ENCODE results near the gene CERS2.
"Not testable (repeated sequence)": the region's sequence is repeated elsewhere in the genome, so short reads cannot be mapped to it uniquely, and the experiment has no call there.

Gene CERS2

DNA sequence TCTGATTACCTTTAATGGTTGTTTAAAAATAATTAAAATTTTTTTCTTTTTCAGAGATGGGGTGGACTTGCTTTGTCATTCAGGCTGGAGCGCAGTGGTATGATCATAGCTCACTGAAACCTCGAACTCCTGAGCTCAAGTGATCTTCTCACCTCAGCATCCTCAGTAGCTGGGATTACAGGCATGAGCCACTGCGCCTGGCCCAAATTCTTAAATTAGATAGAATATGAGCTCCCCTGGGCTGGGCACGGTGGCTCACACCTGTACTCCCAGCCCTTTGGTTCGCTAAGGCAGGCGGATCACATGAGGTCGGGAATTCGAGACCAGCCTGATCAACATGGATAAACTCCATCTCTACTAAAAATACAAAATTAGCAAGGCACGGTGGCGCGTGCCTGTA is 17.0 kb downstream of the CERS2 start:
- H3K4me1 ChIP-seq (ENCODE audit: control insufficient read depth, insufficient read depth, low read length, poor library complexity, severe bottlenecking) = no peaks in the 10 kb centered on the region
- no peak for DNase-seq
- no peak overlapping the region for H3K4me3 ChIP-seq (ENCODE audit: insufficient read depth, low read depth, low read length, poor library complexity, severe bottlenecking)
- H3K27me3 ChIP-seq (replicated peaks; ENCODE audit: control insufficient read depth, insufficient read depth, low read length, poor library complexity, severe bottlenecking) = no peaks in the 10 kb centered on the region
- no peak overlapping the region for H3K27ac ChIP-seq (ENCODE audit: insufficient read depth, low read length, poor library complexity, severe bottlenecking)
- H3K9me3 ChIP-seq (ENCODE audit: control insufficient read depth, low read length) = no peaks in the 10 kb centered on the region
- peaks cover 47% of the 10 kb centered on the region for H3K36me3 ChIP-seq (ENCODE audit: control insufficient read depth, insufficient read depth, low read length)

DNA sequence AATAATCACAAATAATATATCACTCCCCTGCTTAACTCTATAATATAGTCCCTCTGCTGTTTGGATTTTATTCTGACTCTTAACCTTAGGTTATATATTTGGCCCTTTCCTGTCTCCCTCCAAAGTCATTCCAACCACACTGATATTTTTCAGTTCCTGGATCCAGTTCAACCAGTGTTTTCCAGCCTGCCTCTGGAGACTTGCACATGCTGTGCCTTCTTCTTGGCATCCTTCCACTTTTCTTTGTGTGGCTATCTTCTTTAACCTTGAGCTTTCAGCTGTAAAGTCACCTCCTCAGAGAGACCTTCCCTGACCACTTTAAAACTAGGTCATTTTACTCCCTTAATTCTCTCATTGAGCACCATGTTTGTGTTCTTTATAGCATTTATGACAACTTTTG is 19.4 kb downstream of the CERS2 start:
- Histone ChIP-seq H3K4me3 (ENCODE audit: insufficient read depth, low read depth, low read length, poor library complexity, severe bottlenecking) (no peak overlapping the region), H3K4me1 (ENCODE audit: control insufficient read depth, insufficient read depth, low read length, poor library complexity, severe bottlenecking) (no peaks in the 10 kb centered on the region), H3K36me3 (ENCODE audit: control insufficient read depth, insufficient read depth, low read length) (peaks cover 46% of the 10 kb centered on the region), H3K27ac (ENCODE audit: insufficient read depth, low read length, poor library complexity, severe bottlenecking) (no peak overlapping the region), H3K9me3 (ENCODE audit: control insufficient read depth, low read length) (no peaks in the 10 kb centered on the region), H3K27me3 (replicated peaks; ENCODE audit: control insufficient read depth, insufficient read depth, low read length, poor library complexity, severe bottlenecking) (no peaks in the 10 kb centered on the region)
- no peak for DNase-seq

DNA sequence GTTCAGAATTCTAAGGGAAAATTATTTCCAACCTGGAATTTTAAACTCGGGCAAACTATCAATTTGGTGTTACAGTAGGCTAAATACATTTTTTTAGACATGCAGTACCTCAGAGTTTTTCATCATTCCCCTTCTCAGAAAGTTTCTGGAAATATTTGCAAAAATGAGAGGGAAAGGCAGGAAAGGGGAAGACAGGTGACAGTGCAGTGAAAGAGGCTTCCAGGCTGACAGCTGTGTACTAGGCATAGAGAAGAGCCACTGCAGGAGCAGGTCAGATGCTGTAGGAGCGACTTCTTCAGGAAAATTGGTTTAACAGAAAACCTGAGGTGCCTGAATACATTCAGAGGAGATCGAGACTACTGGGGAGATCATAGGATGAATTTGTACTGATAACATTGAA is 19.9 kb downstream of the CERS2 start:
- no peak for DNase-seq
- H3K36me3 ChIP-seq (ENCODE audit: control insufficient read depth, insufficient read depth, low read length) = peaks cover 49% of the 10 kb centered on the region

DNA sequence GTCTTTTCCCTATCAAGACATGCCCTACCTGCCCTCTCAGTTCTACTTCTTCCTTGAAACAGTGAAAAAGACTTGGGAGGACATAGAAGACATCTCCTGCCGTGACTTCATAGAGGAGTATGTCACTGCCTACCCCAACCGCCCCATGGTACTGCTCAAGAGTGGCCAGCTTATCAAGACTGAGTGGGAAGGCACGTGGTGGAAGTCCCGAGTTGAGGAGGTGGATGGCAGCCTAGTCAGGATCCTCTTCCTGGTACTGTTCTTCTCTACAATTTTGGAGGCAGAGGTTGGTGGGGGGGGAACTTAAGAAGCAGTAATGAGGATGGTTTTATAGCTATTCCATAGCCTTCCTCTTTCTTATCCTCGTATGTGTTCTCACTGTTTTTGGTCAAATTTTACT is 29.8 kb downstream of the CERS2 start:
- H3K9me3 ChIP-seq (ENCODE audit: control insufficient read depth, low read length) = no peaks in the 10 kb centered on the region
- H3K4me1 ChIP-seq (ENCODE audit: control insufficient read depth, insufficient read depth, low read length, poor library complexity, severe bottlenecking) = no peaks in the 10 kb centered on the region
- DNase-seq = no peak
- peaks cover 73% of the 10 kb centered on the region for H3K36me3 ChIP-seq (ENCODE audit: control insufficient read depth, insufficient read depth, low read length)
- no peak overlapping the region for H3K27ac ChIP-seq (ENCODE audit: insufficient read depth, low read length, poor library complexity, severe bottlenecking)
- H3K27me3 ChIP-seq (replicated peaks; ENCODE audit: control insufficient read depth, insufficient read depth, low read length, poor library complexity, severe bottlenecking) = no peaks in the 10 kb centered on the region
- H3K4me3 ChIP-seq (ENCODE audit: insufficient read depth, low read depth, low read length, poor library complexity, severe bottlenecking) = no peak overlapping the region

More for the DNA sequence above, 19.9 kb downstream of the CERS2 start:
- H3K4me3 ChIP-seq (ENCODE audit: insufficient read depth, low read depth, low read length, poor library complexity, severe bottlenecking) = no peak overlapping the region
- H3K4me1 ChIP-seq (ENCODE audit: control insufficient read depth, insufficient read depth, low read length, poor library complexity, severe bottlenecking) = no peaks in the 10 kb centered on the region
- H3K27ac ChIP-seq (ENCODE audit: insufficient read depth, low read length, poor library complexity, severe bottlenecking) = no peak overlapping the region
- no peaks in the 10 kb centered on the region for H3K27me3 ChIP-seq (replicated peaks; ENCODE audit: control insufficient read depth, insufficient read depth, low read length, poor library complexity, severe bottlenecking)
- H3K9me3 ChIP-seq (ENCODE audit: control insufficient read depth, low read length) = no peaks in the 10 kb centered on the region

DNA sequence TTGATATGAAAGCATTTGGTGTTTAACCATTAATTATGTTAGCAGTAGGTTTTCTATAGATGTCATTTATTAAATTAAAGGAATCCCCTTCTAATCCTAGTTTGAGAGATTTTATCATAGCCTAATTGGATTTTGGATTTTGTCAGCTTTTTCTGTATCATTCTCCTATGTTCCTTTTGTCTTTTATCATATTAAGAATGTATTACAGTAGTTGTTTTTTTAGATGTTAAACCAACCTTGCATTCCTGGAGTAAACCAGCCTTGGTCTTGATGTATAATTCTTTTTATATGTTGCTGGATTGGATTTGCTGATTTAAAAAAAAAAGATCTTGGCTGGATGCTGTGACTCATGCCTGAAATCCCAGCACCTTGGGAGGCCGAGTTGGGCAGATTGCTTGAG is 42.9 kb downstream of the CERS2 start:
- no peak overlapping the region for H3K4me3 ChIP-seq (ENCODE audit: insufficient read depth, low read depth, low read length, poor library complexity, severe bottlenecking)
- H3K27ac ChIP-seq (ENCODE audit: insufficient read depth, low read length, poor library complexity, severe bottlenecking) = no peak overlapping the region
- H3K27me3 ChIP-seq (replicated peaks; ENCODE audit: control insufficient read depth, insufficient read depth, low read length, poor library complexity, severe bottlenecking) = no peaks in the 10 kb centered on the region
- no peaks in the 10 kb centered on the region for H3K9me3 ChIP-seq (ENCODE audit: control insufficient read depth, low read length)
- H3K36me3 ChIP-seq (ENCODE audit: control insufficient read depth, insufficient read depth, low read length) = peaks cover 46% of the 10 kb centered on the region
- no peaks in the 10 kb centered on the region for H3K4me1 ChIP-seq (ENCODE audit: control insufficient read depth, insufficient read depth, low read length, poor library complexity, severe bottlenecking)
- no peak for DNase-seq

DNA sequence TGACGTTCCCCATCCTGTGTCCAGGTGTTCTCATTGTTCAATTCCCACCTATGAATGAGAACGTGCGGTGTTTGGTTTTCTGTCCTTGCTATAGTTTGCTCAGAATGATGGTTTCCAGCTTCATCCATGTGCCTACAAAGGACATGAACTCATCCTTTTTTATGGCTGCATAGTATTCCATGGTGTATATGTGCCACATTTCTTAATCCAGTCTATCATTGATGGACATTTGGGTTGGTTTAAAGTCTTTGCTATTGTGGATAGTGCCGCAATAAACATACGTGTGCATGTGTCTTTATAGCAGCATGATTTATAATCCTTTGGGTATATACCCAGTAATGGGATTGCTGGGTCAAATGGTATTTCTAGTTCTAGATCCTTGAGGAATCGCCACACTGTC is 45.9 kb downstream of the CERS2 start:
- H3K4me1 ChIP-seq (ENCODE audit: control insufficient read depth, insufficient read depth, low read length, poor library complexity, severe bottlenecking); H3K27ac ChIP-seq (ENCODE audit: insufficient read depth, low read length, poor library complexity, severe bottlenecking); H3K9me3 ChIP-seq (ENCODE audit: control insufficient read depth, low read length); DNase-seq; H3K27me3 ChIP-seq (replicated peaks; ENCODE audit: control insufficient read depth, insufficient read depth, low read length, poor library complexity, severe bottlenecking); H3K4me3 ChIP-seq (ENCODE audit: insufficient read depth, low read depth, low read length, poor library complexity, severe bottlenecking): not testable (repeated sequence)
- H3K36me3 ChIP-seq (ENCODE audit: control insufficient read depth, insufficient read depth, low read length) = peaks cover 42% of the 10 kb centered on the region

DNA sequence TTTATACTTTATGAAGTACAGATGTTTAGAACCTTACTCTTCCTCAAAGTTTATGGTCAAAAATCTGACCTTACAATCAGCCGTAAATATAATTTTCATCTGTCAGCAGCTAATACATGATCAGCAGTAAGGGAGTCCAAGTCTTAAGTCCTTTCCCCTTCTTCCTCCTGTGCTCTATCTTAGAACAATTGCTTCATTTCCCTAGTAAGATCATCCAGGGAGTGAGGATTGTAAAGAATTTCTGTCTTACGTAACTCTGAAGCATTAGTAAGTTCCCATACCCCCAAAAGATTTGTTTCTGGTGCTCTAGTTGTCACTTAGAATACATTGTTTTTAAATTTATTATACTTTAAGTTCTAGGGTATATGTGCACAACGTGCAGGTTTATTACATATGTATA is 46.3 kb downstream of the CERS2 start:
- H3K36me3 ChIP-seq (ENCODE audit: control insufficient read depth, insufficient read depth, low read length) = peaks cover 40% of the 10 kb centered on the region
- no peak for DNase-seq

DNA sequence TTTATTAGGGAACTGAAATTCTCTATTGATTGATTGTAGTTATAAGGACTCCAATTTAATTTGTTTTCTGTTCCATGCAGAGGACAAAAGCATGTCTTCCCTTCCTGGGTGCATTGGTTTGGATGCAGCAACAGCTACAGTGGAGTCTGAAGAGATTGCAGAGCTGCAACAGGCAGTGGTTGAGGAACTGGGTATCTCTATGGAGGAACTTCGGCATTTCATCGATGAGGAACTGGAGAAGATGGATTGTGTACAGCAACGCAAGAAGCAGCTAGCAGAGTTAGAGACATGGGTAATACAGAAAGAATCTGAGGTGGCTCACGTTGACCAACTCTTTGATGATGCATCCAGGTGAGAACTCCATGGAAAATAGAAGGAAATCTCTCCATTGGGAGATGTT is 47.0 kb downstream of the CERS2 start:
- Histone ChIP-seq H3K27ac (ENCODE audit: insufficient read depth, low read length, poor library complexity, severe bottlenecking) (no peak overlapping the region), H3K36me3 (ENCODE audit: control insufficient read depth, insufficient read depth, low read length) (peaks cover 34% of the 10 kb centered on the region), H3K27me3 (replicated peaks; ENCODE audit: control insufficient read depth, insufficient read depth, low read length, poor library complexity, severe bottlenecking) (no peaks in the 10 kb centered on the region), H3K4me3 (ENCODE audit: insufficient read depth, low read depth, low read length, poor library complexity, severe bottlenecking) (no peak overlapping the region), H3K4me1 (ENCODE audit: control insufficient read depth, insufficient read depth, low read length, poor library complexity, severe bottlenecking) (peaks cover 2% of the 10 kb centered on the region), H3K9me3 (ENCODE audit: control insufficient read depth, low read length) (no peaks in the 10 kb centered on the region)
- DNase-seq = no peak

More for the DNA sequence above, 46.3 kb downstream of the CERS2 start:
- Histone ChIP-seq H3K27ac (ENCODE audit: insufficient read depth, low read length, poor library complexity, severe bottlenecking) (no peak overlapping the region), H3K9me3 (ENCODE audit: control insufficient read depth, low read length) (no peaks in the 10 kb centered on the region), H3K27me3 (replicated peaks; ENCODE audit: control insufficient read depth, insufficient read depth, low read length, poor library complexity, severe bottlenecking) (no peaks in the 10 kb centered on the region), H3K4me3 (ENCODE audit: insufficient read depth, low read depth, low read length, poor library complexity, severe bottlenecking) (no peak overlapping the region), H3K4me1 (ENCODE audit: control insufficient read depth, insufficient read depth, low read length, poor library complexity, severe bottlenecking) (no peaks in the 10 kb centered on the region)

DNA sequence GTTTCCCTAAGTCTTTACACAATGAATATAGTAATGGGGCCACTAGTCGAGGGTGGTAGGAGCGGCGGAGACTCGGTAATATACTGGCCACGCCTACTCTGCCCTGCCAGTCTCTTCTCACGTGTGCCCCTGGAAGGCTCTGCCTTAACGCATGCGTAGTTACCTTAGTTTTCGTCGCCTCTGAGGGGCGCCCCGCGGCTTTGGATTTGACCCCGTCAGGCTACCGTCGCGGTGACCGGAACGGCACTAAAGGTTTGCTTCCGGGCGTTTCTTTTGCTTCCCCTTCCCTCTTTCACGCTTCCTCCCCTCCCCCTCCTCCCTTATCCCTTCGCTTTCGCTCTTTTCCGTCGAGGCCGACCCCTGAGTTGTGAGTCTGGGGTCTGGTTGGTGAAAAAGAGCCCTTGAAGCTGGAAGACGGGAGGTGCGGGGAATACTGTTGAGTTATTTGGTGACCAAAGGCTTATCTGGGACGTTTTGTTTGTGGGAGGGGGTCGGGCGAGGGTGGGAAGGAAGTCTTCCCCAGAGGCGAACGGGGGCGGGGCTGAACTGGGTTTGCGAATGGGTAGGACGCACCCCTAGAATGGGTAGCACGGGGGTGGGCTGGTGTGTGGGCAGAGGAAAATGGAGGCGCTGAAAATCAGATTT is 48.4 kb downstream of the CERS2 start, which contains the start of gene SETDB1:
SETDB1 (plus strand) TSS at position 267 of the 645 bp plus-strand sequence. CDS start 1,352 bp downstream, outside the sequence.
- H3K36me3 ChIP-seq (ENCODE audit: control insufficient read depth, insufficient read depth, low read length) = peaks cover 23% of the 10 kb centered on the region
- DNase-seq = peak; percentile 84 to 86 (median 86)
- H3K4me1 ChIP-seq (ENCODE audit: control insufficient read depth, insufficient read depth, low read length, poor library complexity, severe bottlenecking) = peaks cover 7% of the 10 kb centered on the region
- no peaks in the 10 kb centered on the region for H3K27me3 ChIP-seq (replicated peaks; ENCODE audit: control insufficient read depth, insufficient read depth, low read length, poor library complexity, severe bottlenecking)
- peak within 1 kb of the TSS; percentile 88 for H3K4me3 ChIP-seq (ENCODE audit: insufficient read depth, low read depth, low read length, poor library complexity, severe bottlenecking)
- peak within 1 kb of the TSS; percentile 85 for H3K27ac ChIP-seq (ENCODE audit: insufficient read depth, low read length, poor library complexity, severe bottlenecking)
- H3K9me3 ChIP-seq (ENCODE audit: control insufficient read depth, low read length) = no peaks in the 10 kb centered on the region

DNA sequence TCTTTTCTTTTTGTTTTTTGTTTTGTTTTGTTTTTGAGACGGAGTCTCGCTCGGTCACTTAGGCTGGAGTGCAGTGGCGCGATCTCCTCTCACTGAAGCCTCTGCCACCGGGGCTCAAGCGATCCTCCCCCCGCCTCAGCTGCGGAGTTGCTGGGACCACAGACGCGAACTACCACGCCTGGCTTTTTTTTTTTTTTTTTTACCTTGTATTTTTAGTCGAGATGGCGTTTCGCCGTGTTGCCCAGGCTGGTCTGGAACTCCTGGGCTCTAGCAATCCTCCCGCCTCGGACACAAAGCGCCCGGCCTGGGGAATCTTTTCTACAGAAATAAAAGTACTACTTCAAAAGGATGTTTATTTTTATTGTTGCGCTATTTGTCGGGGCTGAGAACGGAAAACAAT is 49.6 kb downstream of the CERS2 start:
- Histone ChIP-seq H3K27me3 (replicated peaks; ENCODE audit: control insufficient read depth, insufficient read depth, low read length, poor library complexity, severe bottlenecking) (no peaks in the 10 kb centered on the region), H3K36me3 (ENCODE audit: control insufficient read depth, insufficient read depth, low read length) (peaks cover 14% of the 10 kb centered on the region), H3K4me3 (ENCODE audit: insufficient read depth, low read depth, low read length, poor library complexity, severe bottlenecking) (no peak overlapping the region), H3K27ac (ENCODE audit: insufficient read depth, low read length, poor library complexity, severe bottlenecking) (peak overlapping the region; percentile 2), H3K4me1 (ENCODE audit: control insufficient read depth, insufficient read depth, low read length, poor library complexity, severe bottlenecking) (peaks cover 7% of the 10 kb centered on the region), H3K9me3 (ENCODE audit: control insufficient read depth, low read length) (no peaks in the 10 kb centered on the region)
- no peak for DNase-seq
